Left colon (tissue), 2 donors: Measurements from ENCODE around the gene PCDHB7. TPM values are rescaled to one million over a fixed set of nuclear protein-coding genes. Genes with fewer than 3 reads are reported as not detected.
"Not testable (repeated sequence)": the region's sequence is repeated elsewhere in the genome, so short reads cannot be mapped to it uniquely, and the experiment has no call there.

ENCODE experiments used
- ATAC-seq: fragments of 200-7000 bp; cut with Tn5 transposase; one replicate; pipeline ENCODE4 v1.9.1; 2020; ENCODE audit warnings: mild to moderate bottlenecking, moderate library complexity
- DNase-seq, 2 donors: peaks; one replicate each; pipeline ENCODE4 v3.0.0-alpha.2; 2020
- intact Hi-C, 2 donors: fragments of 100-400 bp; cut with DNase I in 1 of 2; cut with micrococcal nuclease in 1 of 2; formaldehyde crosslinking; loops; one replicate each; pipeline versions ENCODE4 v1.11.2 to v1.14.0; 2022; cut with DNase I, micrococcal nuclease
- total RNA-seq, 2 donors: library from RNA; stranded (reverse); fragmentation: NEBNext Ultra II Directional; extraction: Animal tissue kit (Norgen Biotek cat#: 25700); gene quantifications; one replicate each; pipeline ENCODE4 v1.2.1, GENCODE V29; 2021
- donor health status: DM: no; HTN: no; CAD: no.
- donor health status: DM: yes; HTN: yes; CAD: no.

Gene PCDHB7
- total RNA-seq, 2 donors from 2014 or later: 0.12 to 0.34 TPM

GRCh38 chr5:141210849-141211248 is 38.4 kb downstream of the PCDHB7 start:
- DNase-seq, intact Hi-C loops, ATAC-seq: not testable (repeated sequence)

GRCh38 chr5:141213656-141214339 is 41.4 kb downstream of the PCDHB7 start, which contains the start of gene PCDHB13:
TSS of gene PCDHB13 (plus strand) at chr5:141213919. CDS start at chr5:141214124, 205 bp downstream.
- intact Hi-C loops: not testable (repeated sequence)
- ATAC-seq: peak; percentile 49
- DNase-seq: peak in 1 of 2 donors; percentile 45

- DNase-seq, intact Hi-C loops, ATAC-seq: not testable (repeated sequence)
Observed at GRCh38 chr5:141214583-141214982, 42.1 kb downstream of the PCDHB7 start.

GRCh38 chr5:141215504-141215903 is 43.1 kb downstream of the PCDHB7 start:
- DNase-seq, ATAC-seq, intact Hi-C loops: not testable (repeated sequence)

- DNase-seq, intact Hi-C loops, ATAC-seq: not testable (repeated sequence)
Observed at GRCh38 chr5:141216035-141216434, 43.6 kb downstream of the PCDHB7 start.

GRCh38 chr5:141223112-141223783 is 50.8 kb downstream of the PCDHB7 start, which contains the start of gene PCDHB14:
TSS of gene PCDHB14 (plus strand) at chr5:141223343. CDS start at chr5:141223506, 163 bp downstream.
- no peak for DNase-seq
- intact Hi-C loops: no loop called here
- no peak for ATAC-seq

- ATAC-seq, DNase-seq, intact Hi-C loops: not testable (repeated sequence)
Observed at GRCh38 chr5:141224844-141225243, 52.4 kb downstream of the PCDHB7 start.

- intact Hi-C loops, DNase-seq, ATAC-seq: not testable (repeated sequence)
Observed at GRCh38 chr5:141225421-141225820, 53.0 kb downstream of the PCDHB7 start.

Other genes with a start within 250 kb of the PCDHB7 start
- under 1 TPM; 0.15 to 0.28 TPM for gene PCDHAC1, start 246.3 kb upstream of the PCDHB7 start, total RNA-seq
- gene PCDHAC2, start 206.2 kb upstream of the PCDHB7 start, total RNA-seq: under 1 TPM; 0.47 to 0.58 TPM
- gene PCDHB1, start 121.3 kb upstream of the PCDHB7 start, total RNA-seq: not detected
- gene PCDHB2, start 78.0 kb upstream of the PCDHB7 start, total RNA-seq: 1 to 10 TPM; 1.1 to 1.2 TPM
- gene PCDHB3, start 72.2 kb upstream of the PCDHB7 start, total RNA-seq: 1 to 10 TPM in 1 of 2 donors, under 1 TPM in 1; 0.73 to 1.4 TPM
- gene PCDHB4, start 50.8 kb upstream of the PCDHB7 start, total RNA-seq: under 1 TPM; 0.46 to 0.81 TPM
- gene PCDHB5, start 37.4 kb upstream of the PCDHB7 start, total RNA-seq: under 1 TPM; 0.31 to 0.56 TPM
- under 1 TPM in 1 of 2 donors, not detected in 1; 0.11 TPM for gene PCDHB6, start 22.6 kb upstream of the PCDHB7 start, total RNA-seq
- under 1 TPM; 0.59 to 0.67 TPM for gene PCDHB8, start 5.1 kb downstream of the PCDHB7 start, total RNA-seq
- gene PCDHB16, start 9.7 kb downstream of the PCDHB7 start, total RNA-seq: 1 to 10 TPM in 1 of 2 donors, under 1 TPM in 1; 0.34 to 1.2 TPM
- under 1 TPM; 0.34 to 0.61 TPM for gene PCDHB9, start 14.5 kb downstream of the PCDHB7 start, total RNA-seq
- under 1 TPM; 0.40 to 0.56 TPM for gene PCDHB10, start 19.7 kb downstream of the PCDHB7 start, total RNA-seq
- gene PCDHB11, start 27.0 kb downstream of the PCDHB7 start, total RNA-seq: 1 to 10 TPM in 1 of 2 donors, under 1 TPM in 1; 0.82 to 1.4 TPM
- gene PCDHB12, start 36.1 kb downstream of the PCDHB7 start, total RNA-seq: under 1 TPM; 0.24 to 0.42 TPM
- 1 to 10 TPM; 1.3 to 2.0 TPM for gene PCDHB13, start 41.3 kb downstream of the PCDHB7 start, total RNA-seq
- 1 to 10 TPM; 1.2 to 1.7 TPM for gene PCDHB14, start 50.7 kb downstream of the PCDHB7 start, total RNA-seq
- 1 to 10 TPM in 1 of 2 donors, under 1 TPM in 1; 0.49 to 1.1 TPM for gene PCDHB15, start 72.8 kb downstream of the PCDHB7 start, total RNA-seq
- gene SLC25A2, start 131.4 kb downstream of the PCDHB7 start, total RNA-seq: 1 to 10 TPM in 1 of 2 donors, under 1 TPM in 1; 0.95 to 1.4 TPM
- 10 to 100 TPM; 52.3 to 66.1 TPM for gene TAF7, start 148.1 kb downstream of the PCDHB7 start, total RNA-seq
- gene PCDHGA1, start 157.9 kb downstream of the PCDHB7 start, total RNA-seq: under 1 TPM; 0.31 TPM
- under 1 TPM; 0.31 to 0.75 TPM for gene PCDHGA2, start 166.1 kb downstream of the PCDHB7 start, total RNA-seq
- gene PCDHGA3, start 171.2 kb downstream of the PCDHB7 start, total RNA-seq: under 1 TPM; 0.21 to 0.39 TPM
- 1 to 10 TPM in 1 of 2 donors, under 1 TPM in 1; 0.79 to 1.1 TPM for gene PCDHGB1, start 177.5 kb downstream of the PCDHB7 start, total RNA-seq
- gene PCDHGA4, start 182.4 kb downstream of the PCDHB7 start, total RNA-seq: under 1 TPM; 0.37 to 0.84 TPM
- 1 to 10 TPM; 1.6 to 1.7 TPM for gene PCDHGB2, start 187.3 kb downstream of the PCDHB7 start, total RNA-seq
- 1 to 10 TPM in 1 of 2 donors, under 1 TPM in 1; 0.70 to 1.5 TPM for gene PCDHGA5, start 191.5 kb downstream of the PCDHB7 start, total RNA-seq
- gene PCDHGB3, start 197.6 kb downstream of the PCDHB7 start, total RNA-seq: 1 to 10 TPM in 1 of 2 donors, under 1 TPM in 1; 0.98 to 1.5 TPM
- 1 to 10 TPM; 1.6 to 2.0 TPM for gene PCDHGA6, start 201.2 kb downstream of the PCDHB7 start, total RNA-seq
- gene PCDHGA7, start 210.1 kb downstream of the PCDHB7 start, total RNA-seq: 1 to 10 TPM; 1.3 to 1.5 TPM
- 1 to 10 TPM in 1 of 2 donors, under 1 TPM in 1; 0.98 to 1.3 TPM for gene PCDHGB4, start 215.1 kb downstream of the PCDHB7 start, total RNA-seq
- under 1 TPM; 0.73 to 0.82 TPM for gene PCDHGA8, start 220.0 kb downstream of the PCDHB7 start, total RNA-seq
- 1 to 10 TPM; 3.4 to 4.0 TPM for gene PCDHGB5, start 225.3 kb downstream of the PCDHB7 start, total RNA-seq
- gene PCDHGA9, start 230.1 kb downstream of the PCDHB7 start, total RNA-seq: 1 to 10 TPM; 1.6 to 2.6 TPM
- gene PCDHGB6, start 235.4 kb downstream of the PCDHB7 start, total RNA-seq: 1 to 10 TPM; 1.9 to 2.2 TPM
- gene PCDHGA10, start 240.3 kb downstream of the PCDHB7 start, total RNA-seq: 1 to 10 TPM; 2.8 to 5.3 TPM
- gene PCDHGB7, start 245.0 kb downstream of the PCDHB7 start, total RNA-seq: 1 to 10 TPM; 3.0 to 4.2 TPM
- gene PCDHGA11, start 248.4 kb downstream of the PCDHB7 start, total RNA-seq: 1 to 10 TPM; 1.3 to 2.2 TPM